DND-41 (cell line): ENCODE data around the gene CCDC60.

ENCODE experiments used
- ATAC-seq: fragments of 200-7000 bp; cut with Tn5 transposase; 3 replicates; pipeline ENCODE4 v1.9.1; 2021; ENCODE audit warnings: low read depth; ENCODE audit not compliant: insufficient read depth
- DNase-seq: peaks from one replicate; pipeline ENCODE4 v3.0.0-alpha.2; 2020
- H2AFZ ChIP-seq: 2 replicates; pipeline ENCODE4 v1.6.0; 2012; ENCODE audit warnings: low read depth, low read length
- H3K27ac ChIP-seq: 2 replicates; pipeline ENCODE4 v1.5.1; 2012; ENCODE audit warnings: low read length, inconsistent platforms
- H3K27me3 ChIP-seq: fragments of 200-600 bp; sonication (generic); 2 replicates; pipeline ENCODE4 v1.6.0; 2012; ENCODE audit warnings: low read length, mild to moderate bottlenecking, inconsistent platforms; ENCODE audit not compliant: insufficient read depth, poor library complexity
- H3K36me3 ChIP-seq: 2 replicates; pipeline ENCODE4 v1.5.1; 2012; ENCODE audit warnings: low read length, inconsistent platforms; ENCODE audit not compliant: insufficient read depth
- H3K4me1 ChIP-seq: 2 replicates; pipeline ENCODE4 v1.5.1; 2012; ENCODE audit warnings: mild to moderate bottlenecking, low read length; ENCODE audit not compliant: insufficient read depth
- H3K4me2 ChIP-seq: 2 replicates; pipeline ENCODE4 v1.6.0; 2012; ENCODE audit warnings: mild to moderate bottlenecking, moderate library complexity, low read length, inconsistent platforms; ENCODE audit not compliant: insufficient read depth
- H3K4me3 ChIP-seq, 2 experiments: fragments of 200-600 bp in 1 of 2; shearing (Covaris generic) in 1 of 2; 2 replicates each; pipeline ENCODE4 v1.5.1; 2012 to 2016; ENCODE audit warnings: inconsistent platforms in 2 of 2, low read length in 2 of 2, mild to moderate bottlenecking in 2 of 2, low read depth in 1 of 2, moderate library complexity in 1 of 2
- H3K79me2 ChIP-seq: 2 replicates; pipeline ENCODE4 v1.6.0; 2012; ENCODE audit warnings: low read length, inconsistent platforms; ENCODE audit not compliant: insufficient read depth
- H3K9ac ChIP-seq: 2 replicates; pipeline ENCODE4 v1.6.0; 2012; ENCODE audit warnings: low read depth, mild to moderate bottlenecking, inconsistent platforms, low read length, moderate library complexity
- H3K9me3 ChIP-seq: 2 replicates; pipeline ENCODE4 v1.5.1; 2012; ENCODE audit warnings: low read length, moderate library complexity, mild to moderate bottlenecking, inconsistent platforms; ENCODE audit not compliant: insufficient read depth, severe bottlenecking
- H4K20me1 ChIP-seq: 2 replicates; pipeline ENCODE4 v1.6.0; 2012; ENCODE audit warnings: low read length; ENCODE audit not compliant: insufficient read depth
- CTCF ChIP-seq: IDR thresholded peaks from 2 replicates; pipeline ENCODE4 v1.5.1; 2012; ENCODE audit warnings: borderline replicate concordance, low read length, moderate library complexity, mild to moderate bottlenecking; ENCODE audit not compliant: poor library complexity, severe bottlenecking; ENCODE audit errors: extremely low read depth
- EZH2 ChIP-seq: IDR thresholded peaks from 3 replicates; pipeline ENCODE4 v1.6.1; 2012; ENCODE audit warnings: borderline replicate concordance, low read depth, mild to moderate bottlenecking, moderate library complexity, low read length, inconsistent platforms; ENCODE audit not compliant: severe bottlenecking

Gene CCDC60

GRCh38 chr12:119375075-119375882 lies 40.8 kb downstream of the CCDC60 start:
- no peaks in the 10 kb centered on the region for H3K9me3 ChIP-seq
- no peak overlapping the region for H2AFZ ChIP-seq
- no peaks in the 10 kb centered on the region for H3K79me2 ChIP-seq
- H3K9ac ChIP-seq: no peak overlapping the region
- ATAC-seq (no peak), DNase-seq (no peak)
- no peak overlapping the region for H3K4me3 ChIP-seq
- H3K27me3 ChIP-seq: peaks cover 5% of the 10 kb centered on the region
- no peak overlapping the region for H3K4me2 ChIP-seq
- no peaks in the 10 kb centered on the region for H4K20me1 ChIP-seq
- no peaks in the 10 kb centered on the region for H3K4me1 ChIP-seq
- TF ChIP-seq CTCF: no peak
- TF ChIP-seq EZH2: no peak
- H3K27ac ChIP-seq: no peak overlapping the region
- H3K36me3 ChIP-seq: no peaks in the 10 kb centered on the region

GRCh38 chr12:119375883-119376190 lies 41.3 kb downstream of the CCDC60 start:
- no peak for TF ChIP-seq EZH2
- TF ChIP-seq CTCF: no peak
- H3K9ac ChIP-seq: no peak overlapping the region
- H3K4me1 ChIP-seq: no peaks in the 10 kb centered on the region
- H3K27ac ChIP-seq: no peak overlapping the region
- no peaks in the 10 kb centered on the region for H3K79me2 ChIP-seq
- H3K4me3 ChIP-seq: no peak overlapping the region
- H2AFZ ChIP-seq: no peak overlapping the region
- no peak overlapping the region for H3K4me2 ChIP-seq
- no peaks in the 10 kb centered on the region for H3K36me3 ChIP-seq
- no peaks in the 10 kb centered on the region for H3K9me3 ChIP-seq
- ATAC-seq (no peak), DNase-seq (no peak)
- H3K27me3 ChIP-seq: peaks cover 5% of the 10 kb centered on the region
- H4K20me1 ChIP-seq: no peaks in the 10 kb centered on the region

GRCh38 chr12:119378903-119379302 lies 44.4 kb downstream of the CCDC60 start:
- no peak for DNase-seq
- ATAC-seq: no peak
- H3K27me3 ChIP-seq: no peaks in the 10 kb centered on the region
- H3K79me2 ChIP-seq: no peaks in the 10 kb centered on the region
- no peaks in the 10 kb centered on the region for H3K4me1 ChIP-seq
- no peak overlapping the region for H3K9ac ChIP-seq
- TF ChIP-seq EZH2 (no peak), CTCF (no peak)
- no peaks in the 10 kb centered on the region for H3K36me3 ChIP-seq
- H4K20me1 ChIP-seq: no peaks in the 10 kb centered on the region
- H2AFZ ChIP-seq: no peak overlapping the region
- H3K4me2 ChIP-seq: no peak overlapping the region
- no peak overlapping the region for H3K27ac ChIP-seq
- no peaks in the 10 kb centered on the region for H3K9me3 ChIP-seq
- no peak overlapping the region for H3K4me3 ChIP-seq
